Measurements from ENCODE around the gene ACTG1. TPM values are rescaled to one million over a fixed set of nuclear protein-coding genes. Genes with fewer than 3 reads are reported as not detected.

Gene ACTG1
- total RNA-seq, 4 donors from 2014 or later, result 322 to 934 (median 415) TPM

- no peak for TF ChIP-seq CTCF (IDR thresholded peaks at IDR 0.05 in 4 of 5, conservative IDR thresholded peaks at IDR 0.05 in 1 of 5)
- no peak for TF ChIP-seq POLR2A (IDR thresholded peaks at IDR 0.05)
- in situ Hi-C loops (cut with MboI; ENCODE audit: low sequenced_read_pairs in 4 of 4), result loop anchor here (5.0 to 25.0 kb wide), 4 partner anchors 189 to 229 kb away; partner anchors contain the start of gene SLC38A10 (in 1 of the 4)
- Histone ChIP-seq H3K27ac (peak overlapping the region; percentile 23 to 57 (median 54)), H3K9me3 (no peaks in the 10 kb centered on the region), H3K4me3 (peak overlapping the region; percentile 41 to 74 (median 58)), H3K27me3 (no peaks in the 10 kb centered on the region), H3K36me3 (no peaks in the 10 kb centered on the region), H3K4me1 (peaks cover 30 to 36% of the 10 kb centered on the region in 2 donors)
- ATAC-seq, result peak; percentile 1
- intact Hi-C loops (cut with DNase I; ENCODE audit: low total_unique reads), result loop anchor here (1.0 to 2.0 kb wide), 3 partner anchors 55 to 231 kb away; no protein-coding TSS in a partner anchor
- no peak for DNase-seq
Measured at GRCh38 chr17:81483862-81484194, 28.8 kb downstream of the ACTG1 start.

GRCh38 chr17:81483085-81483861 lies 29.3 kb downstream of the ACTG1 start:
- in situ Hi-C loops (cut with MboI; ENCODE audit: low sequenced_read_pairs in 4 of 4) (loop anchor here (5.0 to 25.0 kb wide), 4 partner anchors 188 to 228 kb away; partner anchors contain the start of gene SLC38A10 (in 1 of the 4)), intact Hi-C loops (cut with DNase I; ENCODE audit: low total_unique reads) (no loop called here)
- Histone ChIP-seq H3K9me3 (no peaks in the 10 kb centered on the region), H3K27ac (peak overlapping the region; percentile 23 to 57 (median 54)), H3K36me3 (no peaks in the 10 kb centered on the region), H3K4me3 (peak overlapping the region; percentile 41 to 74 (median 58)), H3K4me1 (peaks cover 26 to 31% of the 10 kb centered on the region in 2 donors), H3K27me3 (no peaks in the 10 kb centered on the region)
- no peak for ATAC-seq
- no peak for TF ChIP-seq CTCF (IDR thresholded peaks at IDR 0.05 in 4 of 5, conservative IDR thresholded peaks at IDR 0.05 in 1 of 5)
- TF ChIP-seq POLR2A (IDR thresholded peaks at IDR 0.05), result no peak
- DNase-seq, result peak; percentile 38 to 44

GRCh38 chr17:81482673-81483072 lies 29.9 kb downstream of the ACTG1 start:
- Histone ChIP-seq H3K4me3 (no peak overlapping the region), H3K36me3 (no peaks in the 10 kb centered on the region), H3K27me3 (no peaks in the 10 kb centered on the region), H3K9me3 (no peaks in the 10 kb centered on the region), H3K27ac (peak overlapping the region in 3 of 4 donors; percentile 52 to 57 (median 57)), H3K4me1 (peaks cover 26 to 28% of the 10 kb centered on the region in 2 donors)
- DNase-seq, result no peak
- in situ Hi-C loops (cut with MboI; ENCODE audit: low sequenced_read_pairs in 4 of 4), result loop anchor here (5.0 to 25.0 kb wide), 4 partner anchors 188 to 228 kb away; partner anchors contain the start of gene SLC38A10 (in 1 of the 4)
- intact Hi-C loops (cut with DNase I; ENCODE audit: low total_unique reads), result no loop called here
- TF ChIP-seq POLR2A (IDR thresholded peaks at IDR 0.05) (no peak), CTCF (IDR thresholded peaks at IDR 0.05 in 4 of 5, conservative IDR thresholded peaks at IDR 0.05 in 1 of 5) (no peak)
- ATAC-seq, result no peak

GRCh38 chr17:81481815-81482505 lies 30.6 kb downstream of the ACTG1 start:
- peak overlapping the region; percentile 45 to 62 (median 52) for H3K4me3 ChIP-seq
- TF ChIP-seq CTCF (IDR thresholded peaks at IDR 0.05 in 4 of 5, conservative IDR thresholded peaks at IDR 0.05 in 1 of 5), result no peak
- TF ChIP-seq POLR2A (IDR thresholded peaks at IDR 0.05), result no peak
- in situ Hi-C loops (cut with MboI; ENCODE audit: low sequenced_read_pairs in 4 of 4), result loop anchor here (5.0 to 25.0 kb wide), 4 partner anchors 187 to 227 kb away; partner anchors contain the start of gene SLC38A10 (in 1 of the 4)
- peak overlapping the region; percentile 21 to 65 (median 56) for H3K27ac ChIP-seq
- H3K9me3 ChIP-seq, result no peaks in the 10 kb centered on the region
- DNase-seq, result no peak
- intact Hi-C loops (cut with DNase I; ENCODE audit: low total_unique reads), result loop anchor here (1.0 to 2.0 kb wide), 2 partner anchors 81 to 188 kb away; no protein-coding TSS in a partner anchor
- H3K4me1 ChIP-seq, result peaks cover 23 to 26% of the 10 kb centered on the region in 2 donors
- H3K36me3 ChIP-seq, result no peaks in the 10 kb centered on the region
- H3K27me3 ChIP-seq, result no peaks in the 10 kb centered on the region
- ATAC-seq, result no peak
